Activated naive CD8-positive, alpha-beta T cell treated with anti-CD3 and anti-CD28 coated beads, Interleukin-2, amount 50 U/mL, for 16 hours (primary cell): ENCODE measurements around the gene PYGB.
"Not testable (repeated sequence)": the region's sequence is repeated elsewhere in the genome, so short reads cannot be mapped to it uniquely, and the experiment has no call there.

Source experiments
- DNase-seq: peaks from one replicate; pipeline ENCODE4 v3.0.0-alpha.2; 2020; ENCODE audit warnings: low read depth, low spot score

Gene PYGB

GRCh38 chr20:25314497-25315417 lies 66.9 kb downstream of the PYGB start:
- DNase-seq, result no peak

- DNase-seq, result no peak
Measured at GRCh38 chr20:25315418-25316210, 67.7 kb downstream of the PYGB start.

- DNase-seq, result no peak
Measured at GRCh38 chr20:25316506-25317190, 68.8 kb downstream of the PYGB start.

- DNase-seq, result no peak
Measured at GRCh38 chr20:25317351-25318075, 69.6 kb downstream of the PYGB start.

GRCh38 chr20:25318471-25319240 lies 70.8 kb downstream of the PYGB start:
- DNase-seq, result no peak

GRCh38 chr20:25319241-25320034 lies 71.6 kb downstream of the PYGB start:
- DNase-seq, result no peak

- DNase-seq, result no peak
Measured at GRCh38 chr20:25320035-25320800, 72.3 kb downstream of the PYGB start.

- DNase-seq, result no peak
Measured at GRCh38 chr20:25321262-25321831, 73.5 kb downstream of the PYGB start.

- DNase-seq, result no peak
Measured at GRCh38 chr20:25321991-25322390, 74.1 kb downstream of the PYGB start.

GRCh38 chr20:25323496-25324246 lies 75.8 kb downstream of the PYGB start:
- DNase-seq, result no peak

- DNase-seq, result no peak
Measured at GRCh38 chr20:25324412-25324811, 76.5 kb downstream of the PYGB start.

GRCh38 chr20:25325073-25325472 lies 77.2 kb downstream of the PYGB start:
- DNase-seq, result no peak

GRCh38 chr20:25325997-25326396 lies 78.1 kb downstream of the PYGB start:
- DNase-seq, result no peak

- DNase-seq, result no peak
Measured at GRCh38 chr20:25327521-25328235, 79.8 kb downstream of the PYGB start.

- no peak for DNase-seq
Measured at GRCh38 chr20:25328954-25329498, 81.1 kb downstream of the PYGB start.

GRCh38 chr20:25334972-25335371 lies 87.1 kb downstream of the PYGB start:
- DNase-seq, result not testable (repeated sequence)
